Psoas muscle (tissue), 8 donors: ENCODE results near the gene MRAS. TPM values are rescaled to one million over a fixed set of nuclear protein-coding genes. Genes with fewer than 3 reads are reported as not detected.

Source experiments
- ATAC-seq, 4 donors: fragments of 200-7000 bp; cut with Tn5 transposase; one replicate each; pipeline ENCODE4 v1.9.1; 2020; ENCODE audit warnings: moderate library complexity in 3 of 4, mild to moderate bottlenecking in 2 of 4
- DNase-seq, 2 donors: peaks; one replicate each; pipeline ENCODE4 v3.0.0-alpha.2; 2020
- H3K27ac ChIP-seq: fragments of 200-600 bp; one replicate; pipeline ENCODE4 v1.8.0; 2022
- H3K27me3 ChIP-seq, 3 donors: fragments of 200-600 bp in 1 of 3; one replicate each; pipeline versions ENCODE4 v1.6.1 to v1.8.0; 2013 to 2022; ENCODE audit warnings: low read length in 2 of 3, mild to moderate bottlenecking in 2 of 3, moderate library complexity in 1 of 3; ENCODE audit not compliant: insufficient read depth in 3 of 3
- H3K36me3 ChIP-seq, 2 donors: fragments of 200-600 bp in 1 of 2; one replicate each; pipeline versions ENCODE4 v1.6.1 to v1.8.0; 2013 to 2022; ENCODE audit warnings: low read depth in 1 of 2, mild to moderate bottlenecking in 1 of 2, moderate library complexity in 1 of 2; ENCODE audit not compliant: insufficient read depth in 1 of 2
- H3K4me1 ChIP-seq: fragments of 200-600 bp; one replicate; pipeline ENCODE4 v1.8.0; 2022
- H3K4me3 ChIP-seq: fragments of 200-600 bp; one replicate; pipeline ENCODE4 v1.8.0; 2022; ENCODE audit warnings: mild to moderate bottlenecking
- H3K9me3 ChIP-seq: fragments of 200-600 bp; one replicate; pipeline ENCODE4 v1.8.0; 2022
- CTCF ChIP-seq: fragments of 200-600 bp; IDR thresholded peaks from one replicate; pipeline ENCODE4 v1.8.0; 2022; ENCODE audit warnings: antibody characterized with exemption
- WGBS, 3 donors: extraction: QIAGEN DNeasy Blood & Tissue Kit; methylation state at CpG; one replicate each; pipeline versions ENCODE4 v1.1.6 to v1.1.7; 2013; 5-methylcytosine and 5-hydroxymethylcytosine counted together
- intact Hi-C, 2 donors: fragments of 100-400 bp; cut with DNase I; formaldehyde crosslinking; loops; one replicate each; pipeline versions ENCODE4 v1.11.0 to v1.14.2; 2022
- polyA plus RNA-seq, 3 donors: library from polyadenylated mRNA; stranded (reverse); fragments of 200-250 nt; gene quantifications; one replicate each; pipeline ENCODE4 v1.2.3, GENCODE V29; 2013
- total RNA-seq, 4 donors: library from RNA; stranded (reverse); fragmentation: NEBNext Ultra II Directional in 2 of 4; extraction: Animal tissue kit (Norgen Biotek cat#: 25700) in 2 of 4; gene quantifications; one replicate each; pipeline versions ENCODE4 v1.2.1 to v1.2.4, GENCODE V29; 2021 to 2023
- donor health status: healthy with polysubstance abuse.
- donor health status: DM: no; HTN: no; CAD: no; lungs with moderate emphysema.
- donor health status: Bipolar disorder and iron deficiency.
- donor health status: healthy.
- donor health status: DM: yes; HTN: yes; CAD: no.
- donor health status: DM: no; HTN: no; CAD: no.
- donor health status: DM: no; HTN: no; CAD: no.
- donor health status: DM: yes; HTN: yes; CAD: no.

The MRAS gene
- total and polyA plus RNA-seq, 7 donors, result 43.8 to 166 (median 107) TPM

GRCh38 chr3:138308783-138309182 is 39.6 kb upstream of the MRAS start:
- no peak for DNase-seq
- Histone ChIP-seq H3K4me1 (no peaks in the 10 kb centered on the region), H3K27me3 (no peaks in the 10 kb centered on the region), H3K4me3 (no peak overlapping the region), H3K9me3 (peaks cover 26% of the 10 kb centered on the region), H3K36me3 (peaks cover 0 to 5% of the 10 kb centered on the region in 2 donors), H3K27ac (no peak overlapping the region)
- no peak for ATAC-seq
- TF ChIP-seq CTCF, result no peak
- intact Hi-C loops, result no loop called here

DNA sequence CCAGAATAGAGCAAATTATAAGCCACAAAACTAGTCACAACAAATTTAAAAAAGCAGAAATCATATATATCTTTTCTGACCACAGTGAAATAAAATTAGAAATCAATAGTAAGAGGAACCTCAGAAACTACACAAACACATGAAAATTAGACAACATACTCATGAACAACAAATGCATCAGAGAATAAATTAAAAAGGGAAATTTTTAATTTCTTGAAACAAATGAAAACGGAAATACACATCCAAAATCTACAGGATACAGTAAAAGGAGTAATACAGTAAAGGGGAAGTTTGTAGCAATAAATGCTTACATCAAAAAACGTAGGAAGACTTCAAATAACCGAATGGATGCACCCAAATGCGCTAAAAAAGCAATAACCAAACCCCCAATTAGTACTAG is 37.9 kb upstream of the MRAS start:
- DNase-seq, result no peak
- H3K9me3 ChIP-seq, result peaks cover 26% of the 10 kb centered on the region

DNA sequence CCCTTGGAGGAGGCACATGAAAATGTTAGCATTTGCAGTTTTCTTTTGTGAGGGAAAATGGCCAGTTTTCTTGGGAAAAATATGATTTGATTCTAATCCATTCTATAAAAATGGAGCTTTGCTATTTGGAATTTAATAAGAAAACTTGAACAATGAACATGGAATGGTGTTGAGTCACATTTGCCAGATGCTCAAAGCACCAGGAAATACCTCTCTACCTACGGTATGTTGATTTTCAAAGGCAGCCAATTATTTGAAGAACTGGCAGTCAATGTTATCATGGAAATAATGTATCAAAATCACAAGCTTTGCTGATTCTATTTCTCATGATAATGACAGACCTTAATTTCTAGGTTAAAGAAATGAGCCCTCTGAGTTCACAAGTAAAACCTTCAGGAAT is 33.6 kb upstream of the MRAS start:
- no peaks in the 10 kb centered on the region for H3K27me3 ChIP-seq
- H3K9me3 ChIP-seq, result peaks cover 6% of the 10 kb centered on the region
- peaks cover 12% of the 10 kb centered on the region for H3K4me1 ChIP-seq
- H3K36me3 ChIP-seq, result no peaks in the 10 kb centered on the region
- 58 to 67% (median 66%) methylated on average over 1 of the region's 1 CpG for WGBS, 3 donors
- DNase-seq (no peak), ATAC-seq (no peak)
- no peak overlapping the region for H3K27ac ChIP-seq
- intact Hi-C loops, result no loop called here
- H3K4me3 ChIP-seq, result no peak overlapping the region
- no peak for TF ChIP-seq CTCF

More for the DNA sequence above, 37.9 kb upstream of the MRAS start:
- no peak overlapping the region for H3K27ac ChIP-seq
- TF ChIP-seq CTCF, result no peak
- H3K4me1 ChIP-seq, result no peaks in the 10 kb centered on the region
- no peak for ATAC-seq
- WGBS, 3 donors, result 84 to 86% (median 84%) methylated on average over 4 of the region's 4 CpGs
- no peaks in the 10 kb centered on the region for H3K27me3 ChIP-seq
- H3K36me3 ChIP-seq, result no peaks in the 10 kb centered on the region
- intact Hi-C loops, result no loop called here
- no peak overlapping the region for H3K4me3 ChIP-seq

GRCh38 chr3:138317687-138318086 is 30.7 kb upstream of the MRAS start:
- WGBS, 3 donors, result 80 to 100% (median 93%) methylated on average over 1 of the region's 1 CpG
- Histone ChIP-seq H3K9me3 (no peaks in the 10 kb centered on the region), H3K4me1 (peaks cover 12% of the 10 kb centered on the region), H3K4me3 (no peak overlapping the region), H3K27me3 (no peaks in the 10 kb centered on the region), H3K27ac (peak overlapping the region; percentile 66), H3K36me3 (no peaks in the 10 kb centered on the region)
- peak; percentile 93 to 99 (median 98) for ATAC-seq
- peak; percentile 41 to 84 for DNase-seq
- intact Hi-C loops, result no loop called here
- no peak for TF ChIP-seq CTCF

GRCh38 chr3:138323971-138324370 is 24.4 kb upstream of the MRAS start:
- Histone ChIP-seq H3K36me3 (no peaks in the 10 kb centered on the region), H3K27ac (no peak overlapping the region), H3K27me3 (no peaks in the 10 kb centered on the region), H3K4me3 (no peak overlapping the region), H3K9me3 (no peaks in the 10 kb centered on the region), H3K4me1 (peaks cover 14% of the 10 kb centered on the region)
- 25 to 38% (median 32%) methylated on average over 4 of the region's 4 CpGs for WGBS, 3 donors
- intact Hi-C loops, result no loop called here
- DNase-seq, result no peak
- TF ChIP-seq CTCF, result no peak
- peak in 2 of 4 donors; percentile 23 to 32 for ATAC-seq
